HG02623 (cell line): ENCODE results near the gene PRR5L.

Experiments
- ATAC-seq: cut with Tn5 transposase; IDR thresholded peaks from one replicate; pipeline ENCODE4 v1.9.1; 2021; ENCODE audit warnings: moderate library complexity; ENCODE audit not compliant: unreplicated experiment

PRR5L gene

GRCh38 chr11:36399236-36399635 lies 103.1 kb downstream of the PRR5L start:
- no peak for ATAC-seq

DNA sequence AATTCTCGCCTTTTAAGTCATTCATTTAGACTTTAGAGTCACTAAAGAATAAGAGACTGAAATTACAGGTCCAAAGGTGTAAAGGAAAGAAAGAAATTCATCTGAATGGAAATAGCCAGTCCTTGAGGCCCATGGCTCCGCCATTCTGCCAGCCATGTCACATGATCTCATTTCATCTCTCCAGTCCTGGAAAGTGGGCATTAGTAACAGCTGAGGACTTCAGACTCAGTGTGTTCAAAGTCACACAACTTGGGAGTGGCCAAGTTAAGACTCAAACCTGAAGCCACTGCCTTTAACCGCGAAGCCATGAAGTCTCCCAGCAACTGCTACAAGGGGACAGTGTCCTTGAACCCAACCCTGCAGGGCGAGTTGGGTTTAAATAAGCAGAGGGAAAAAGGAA lies 103.7 kb downstream of the PRR5L start:
- no peak for ATAC-seq

DNA sequence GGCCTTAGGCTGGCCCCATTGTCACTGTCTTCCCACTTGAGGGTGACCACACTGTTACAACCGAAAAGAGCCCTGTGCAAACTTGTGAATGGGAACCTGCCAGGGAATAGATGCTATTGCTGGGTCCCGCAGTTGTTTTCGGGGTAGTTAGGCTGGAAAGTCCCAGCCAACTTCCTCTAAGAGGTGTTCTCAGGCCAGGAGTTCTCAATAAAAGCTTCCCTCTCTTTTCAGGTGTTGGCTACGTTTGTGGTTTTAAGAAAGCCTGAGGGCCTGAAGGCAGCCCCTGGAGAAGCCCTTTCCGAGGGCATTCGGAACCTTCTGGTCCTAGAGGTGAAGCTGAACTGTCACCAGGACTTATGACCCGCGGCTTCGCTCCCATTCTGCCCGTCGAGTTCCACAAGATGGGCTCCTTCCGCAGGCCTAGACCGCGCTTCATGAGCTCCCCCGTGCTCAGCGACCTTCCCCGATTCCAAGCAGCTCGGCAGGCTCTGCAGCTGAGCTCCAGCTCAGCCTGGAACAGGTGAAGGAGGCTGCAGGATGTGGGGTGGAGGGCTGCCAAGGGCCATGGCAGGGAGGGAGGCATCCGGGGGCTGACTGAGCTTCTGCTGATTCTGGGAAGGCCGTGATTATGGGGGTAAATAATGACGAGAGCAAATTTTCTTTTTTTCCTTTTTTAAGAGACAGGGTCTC lies 104.8 kb downstream of the PRR5L start:
- ATAC-seq, result no peak

GRCh38 chr11:36402568-36403170 lies 106.6 kb downstream of the PRR5L start:
- no peak for ATAC-seq

GRCh38 chr11:36403661-36404060 lies 107.6 kb downstream of the PRR5L start:
- ATAC-seq, result no peak

GRCh38 chr11:36404831-36405230 lies 108.7 kb downstream of the PRR5L start:
- no peak for ATAC-seq

DNA sequence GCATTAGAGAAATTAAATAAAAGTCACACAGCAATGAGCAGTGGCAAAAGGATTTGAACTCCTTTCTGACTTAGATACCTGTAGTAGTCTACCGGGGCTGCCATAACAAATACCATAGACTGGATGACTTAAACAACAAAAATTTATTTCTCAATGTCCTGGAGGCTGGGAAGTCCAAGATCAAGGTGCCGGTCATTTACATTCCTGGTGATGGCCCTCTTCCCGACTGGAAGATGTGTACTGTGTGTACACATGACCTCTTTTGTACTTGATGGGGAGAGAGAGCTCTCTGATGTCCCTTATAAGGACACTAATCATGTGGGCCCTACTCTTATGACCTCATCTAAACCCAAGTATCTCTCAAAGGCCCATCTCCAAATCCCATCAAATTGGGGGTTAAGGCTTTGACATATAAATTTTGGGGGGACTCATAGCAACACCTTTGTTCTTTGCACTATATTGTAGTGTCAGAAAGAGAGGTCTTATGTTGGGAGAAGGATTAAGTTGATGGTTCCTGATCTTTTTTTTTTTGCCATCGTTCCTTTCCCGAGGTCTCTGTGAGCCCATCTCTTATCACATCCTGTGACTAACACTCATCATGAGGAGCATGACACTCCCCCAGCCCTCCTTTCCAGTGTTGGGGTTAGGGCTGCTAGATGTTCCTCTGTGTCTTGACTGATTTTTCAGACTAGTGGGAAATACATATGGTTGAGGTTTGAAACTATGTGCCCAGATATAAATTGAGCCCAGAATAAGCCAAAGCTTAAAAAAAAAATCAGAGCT lies 109.7 kb downstream of the PRR5L start:
- ATAC-seq, result no peak

GRCh38 chr11:36407356-36407755 lies 111.3 kb downstream of the PRR5L start:
- no peak for ATAC-seq

GRCh38 chr11:36408498-36409136 lies 112.5 kb downstream of the PRR5L start:
- no peak for ATAC-seq

GRCh38 chr11:36409152-36409816 lies 113.2 kb downstream of the PRR5L start:
- ATAC-seq, result no peak

- peak; percentile 72 for ATAC-seq
These were observed 115.1 kb downstream of the PRR5L start for GRCh38 chr11:36411202-36411640.

GRCh38 chr11:36412781-36413383 lies 116.8 kb downstream of the PRR5L start:
- no peak for ATAC-seq

DNA sequence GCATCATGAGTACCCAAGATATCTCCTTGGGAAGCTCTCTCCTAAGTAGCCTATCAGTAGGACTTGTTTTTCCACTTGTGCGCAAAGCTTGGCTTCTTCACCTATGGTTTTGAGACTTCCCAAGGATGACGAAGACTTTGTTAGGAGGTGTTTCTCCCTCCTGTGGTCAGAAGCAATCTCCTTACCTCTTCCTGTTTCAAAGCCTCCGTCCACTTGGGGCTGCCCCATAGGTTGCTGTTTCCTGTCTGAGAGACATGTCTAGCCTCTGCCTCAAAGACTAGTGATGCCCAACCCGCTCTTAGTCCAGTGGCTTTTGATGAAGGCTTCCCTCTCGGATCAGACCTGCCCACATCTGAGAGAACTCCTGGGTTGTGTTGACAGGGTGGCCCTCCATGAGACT lies 121.1 kb downstream of the PRR5L start:
- ATAC-seq, result no peak

DNA sequence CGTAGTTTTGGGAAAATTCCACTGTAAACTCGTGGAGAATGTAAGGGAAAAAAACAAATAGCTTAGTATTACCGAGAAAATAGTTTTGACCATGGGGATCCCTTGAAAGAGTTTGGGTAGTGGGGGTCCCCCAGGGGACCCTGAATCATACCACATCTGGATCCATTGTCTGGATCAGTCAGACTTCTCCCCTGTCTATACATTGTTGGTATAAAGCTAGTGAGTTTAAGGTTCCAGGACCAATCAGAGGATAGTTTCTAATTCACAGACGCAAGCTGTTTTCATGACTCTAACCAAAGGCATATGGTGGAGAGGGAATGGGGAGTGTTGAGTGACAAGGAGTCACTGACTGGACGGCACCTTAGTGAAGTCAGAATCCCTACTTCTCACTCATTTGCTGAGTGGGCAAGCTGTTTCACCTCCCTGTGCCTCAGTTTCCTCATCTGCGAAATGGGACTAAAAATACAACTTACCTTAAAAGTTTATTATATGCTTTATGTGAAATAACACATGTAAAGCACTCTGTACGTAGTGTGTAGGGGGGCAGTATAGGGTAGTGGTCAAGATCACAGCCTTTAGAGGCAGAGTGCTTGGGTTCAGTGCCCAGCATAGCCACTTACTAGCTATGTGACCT lies 123.8 kb downstream of the PRR5L start:
- no peak for ATAC-seq

DNA sequence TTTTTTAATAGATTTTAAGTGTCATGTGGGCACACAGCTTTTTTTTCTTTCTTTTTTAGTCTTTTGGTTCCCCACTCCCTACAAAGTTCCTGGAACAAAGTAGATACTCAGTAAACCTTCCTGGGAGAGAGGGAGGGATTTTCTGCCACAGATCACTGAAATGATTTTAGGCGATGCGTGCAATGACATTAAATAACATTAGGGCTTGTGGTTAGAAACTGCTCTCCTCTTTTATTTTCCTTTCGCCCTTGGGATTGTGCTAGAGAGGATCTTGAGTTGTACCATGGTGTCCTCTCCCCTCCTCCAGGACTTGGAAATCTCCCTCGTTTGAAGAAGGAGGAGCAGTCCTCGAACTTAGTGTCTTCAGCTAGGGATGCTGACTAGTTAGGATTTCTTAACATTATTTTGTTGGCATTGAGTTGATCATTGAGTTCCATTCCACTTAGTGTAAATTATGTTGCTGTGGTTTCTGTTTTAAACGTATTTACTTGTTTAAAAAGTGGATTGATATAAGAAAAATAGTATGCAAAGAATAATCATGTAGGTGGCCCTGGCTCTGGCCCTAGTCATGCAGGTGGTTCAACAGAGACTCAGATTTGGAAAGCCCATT lies 125.6 kb downstream of the PRR5L start:
- no peak for ATAC-seq

DNA sequence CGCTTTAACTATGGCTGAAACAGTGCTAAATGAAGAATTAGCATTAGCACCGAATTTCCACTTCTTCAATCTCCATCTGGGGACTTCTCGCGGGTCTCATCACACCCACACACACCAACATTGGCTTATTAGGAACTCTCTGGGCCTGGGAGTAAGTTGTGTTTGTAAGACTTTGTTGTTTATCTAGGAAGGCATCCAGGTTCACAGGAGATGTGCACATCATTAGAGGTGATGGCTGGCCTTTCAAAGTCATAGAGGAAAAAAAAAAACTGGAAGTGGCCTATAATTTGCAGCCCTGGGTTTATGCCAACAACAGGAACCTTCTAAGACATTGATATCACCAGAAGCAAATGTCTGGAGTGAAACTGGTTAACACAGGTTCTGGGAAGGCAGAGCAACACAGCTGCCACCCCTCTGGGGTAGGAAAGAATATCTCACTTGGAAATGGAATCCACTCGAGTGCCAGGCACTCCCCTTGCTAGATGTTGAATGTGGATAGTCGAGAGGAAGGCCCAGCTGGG lies 129.5 kb downstream of the PRR5L start:
- no peak for ATAC-seq

DNA sequence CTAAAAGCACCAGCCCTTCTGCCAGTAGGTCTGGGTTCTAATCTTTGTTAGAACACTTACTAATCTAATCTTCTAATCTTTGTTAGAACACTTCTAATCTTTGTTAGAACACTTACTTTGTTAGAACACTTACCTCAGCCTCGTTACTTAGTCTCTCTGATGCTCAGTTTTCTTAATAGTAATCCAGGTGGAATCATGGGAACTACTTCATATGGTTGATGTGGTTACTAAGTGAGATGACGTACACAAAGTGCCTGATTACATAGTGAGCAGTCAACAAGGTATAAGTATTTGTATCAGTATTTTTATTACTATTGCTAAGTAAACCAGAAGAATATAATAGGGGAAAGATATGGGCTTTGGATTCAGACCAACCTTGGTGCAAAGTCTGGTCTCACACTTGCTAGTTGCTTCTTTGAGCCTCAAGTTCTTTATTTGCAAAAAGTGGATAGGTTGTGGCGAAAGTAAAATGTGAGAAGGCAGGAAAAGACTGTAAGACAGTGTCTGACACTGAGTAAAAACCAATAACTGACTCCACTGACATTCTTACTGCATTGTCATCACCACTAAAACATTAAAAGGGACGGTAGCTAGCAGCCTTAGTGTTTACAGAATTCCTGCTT lies 130.2 kb downstream of the PRR5L start:
- no peak for ATAC-seq

DNA sequence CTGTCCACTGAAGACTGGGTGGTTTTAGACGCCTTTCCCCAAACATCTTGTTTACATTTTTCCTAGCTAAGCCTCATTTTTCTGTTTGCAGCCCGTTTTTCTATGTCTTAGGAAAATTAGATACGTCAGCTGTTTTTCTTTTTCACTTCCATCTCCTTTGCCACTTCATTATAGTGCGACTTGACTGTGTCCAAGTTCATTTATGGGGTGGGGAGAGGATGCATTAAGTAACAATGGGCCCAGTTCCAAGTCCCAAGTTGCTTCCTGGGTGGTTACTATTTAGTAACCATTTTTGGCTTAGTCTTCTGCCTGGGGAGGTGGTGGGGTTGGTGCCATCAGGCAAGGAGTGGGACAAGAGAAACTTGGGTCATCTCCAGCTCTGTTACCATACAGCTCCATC lies 131.0 kb downstream of the PRR5L start:
- ATAC-seq, result no peak

DNA sequence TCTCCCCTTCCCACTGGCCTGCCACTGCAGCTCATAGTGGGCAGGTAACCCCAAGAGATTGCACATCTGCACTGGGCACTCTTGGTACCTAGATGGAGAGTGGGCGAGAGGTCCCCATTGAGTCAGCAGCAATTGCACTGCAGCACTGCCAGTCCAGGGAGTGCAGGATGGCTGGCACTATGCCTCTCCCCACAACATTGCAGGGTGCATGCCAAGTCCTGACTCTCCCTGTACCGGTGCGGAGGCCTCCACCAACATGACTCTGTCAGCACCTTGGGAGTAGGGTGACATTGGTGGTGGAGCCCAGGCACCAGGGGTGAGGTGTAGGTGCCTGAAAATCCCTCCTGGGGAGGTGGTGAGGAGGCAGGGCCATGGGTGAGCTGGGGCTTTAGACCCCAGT lies 131.8 kb downstream of the PRR5L start:
- ATAC-seq, result no peak
